ENCODE data around the gene ZNF708. TPM values are rescaled to one million over a fixed set of nuclear protein-coding genes. Genes with fewer than 3 reads are reported as not detected.
A peak's percentile ranks its signal among the peaks of the same experiment; 100 is the strongest.
"Not testable (repeated sequence)": the region's sequence is repeated elsewhere in the genome, so short reads cannot be mapped to it uniquely, and the experiment has no call there.

Gene ZNF708
- total RNA-seq, 1 donor from 2014 or later: 25.0 TPM

GRCh38 chr19:21269813-21270212, 59.4 kb downstream of the ZNF708 start:
- Mint-ChIP-seq H3K27me3 (ENCODE audit: unreplicated experiment) (peaks cover 1% of the 10 kb centered on the region), H3K9me3 (ENCODE audit: unreplicated experiment) (peaks cover 15% of the 10 kb centered on the region), H3K4me1 (ENCODE audit: unreplicated experiment) (no peaks in the 10 kb centered on the region), H3K4me3 (ENCODE audit: unreplicated experiment) (no peak overlapping the region), H3K27ac (ENCODE audit: unreplicated experiment) (no peak overlapping the region), H3K36me3 (ENCODE audit: low read depth, unreplicated experiment) (peaks cover 3% of the 10 kb centered on the region)
- TF ChIP-seq CTCF (IDR thresholded peaks at IDR 0.05; ENCODE audit: unreplicated experiment): no peak
- DNase-seq (ENCODE audit: low spot score): no peak

- Mint-ChIP-seq H3K9me3 (ENCODE audit: unreplicated experiment) (peaks cover 19% of the 10 kb centered on the region), H3K27me3 (ENCODE audit: unreplicated experiment) (no peaks in the 10 kb centered on the region)
Measured at GRCh38 chr19:21264891-21265290, 64.3 kb downstream of the ZNF708 start.

DNA sequence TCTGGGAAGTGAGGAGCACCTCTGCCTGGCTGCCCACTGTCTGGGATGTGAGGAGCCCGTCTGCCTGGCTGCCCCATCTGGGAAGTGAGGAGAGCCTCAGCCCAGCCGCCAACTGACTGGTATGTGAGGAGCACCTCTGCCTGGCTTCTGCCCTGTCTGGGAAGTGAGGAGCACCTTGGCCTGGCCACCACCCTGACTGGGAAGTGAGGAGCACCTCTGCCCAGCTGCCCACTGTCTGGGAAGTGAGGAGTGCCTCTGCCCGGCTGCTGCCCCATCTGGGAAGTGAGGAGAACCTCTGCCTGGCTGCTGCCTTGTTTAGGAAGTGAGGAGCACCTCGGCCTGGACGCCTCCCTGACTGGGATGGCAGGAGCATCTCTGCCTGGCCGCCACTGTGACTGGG, 64.8 kb downstream of the ZNF708 start:
- H3K4me1 Mint-ChIP-seq (ENCODE audit: unreplicated experiment): no peaks in the 10 kb centered on the region
- TF ChIP-seq CTCF (IDR thresholded peaks at IDR 0.05; ENCODE audit: unreplicated experiment): no peak

More at GRCh38 chr19:21264891-21265290, 64.3 kb downstream of the ZNF708 start:
- H3K36me3 Mint-ChIP-seq (ENCODE audit: low read depth, unreplicated experiment): peaks cover 15% of the 10 kb centered on the region
- no peak overlapping the region for H3K27ac Mint-ChIP-seq (ENCODE audit: unreplicated experiment)
- no peak for DNase-seq (ENCODE audit: low spot score)
- H3K4me3 Mint-ChIP-seq (ENCODE audit: unreplicated experiment): no peak overlapping the region
- no peak for TF ChIP-seq CTCF (IDR thresholded peaks at IDR 0.05; ENCODE audit: unreplicated experiment)
- no peaks in the 10 kb centered on the region for H3K4me1 Mint-ChIP-seq (ENCODE audit: unreplicated experiment)

GRCh38 chr19:21260848-21261381, 68.3 kb downstream of the ZNF708 start:
- not testable (repeated sequence) for DNase-seq (ENCODE audit: low spot score); H3K27ac Mint-ChIP-seq (ENCODE audit: unreplicated experiment); H3K4me1 Mint-ChIP-seq (ENCODE audit: unreplicated experiment); H3K4me3 Mint-ChIP-seq (ENCODE audit: unreplicated experiment); H3K27me3 Mint-ChIP-seq (ENCODE audit: unreplicated experiment)
- peaks cover 29% of the 10 kb centered on the region for H3K36me3 Mint-ChIP-seq (ENCODE audit: low read depth, unreplicated experiment)
- H3K9me3 Mint-ChIP-seq (ENCODE audit: unreplicated experiment): peaks cover 22% of the 10 kb centered on the region

More for the DNA sequence above, 64.8 kb downstream of the ZNF708 start:
- H3K9me3 Mint-ChIP-seq (ENCODE audit: unreplicated experiment): peaks cover 19% of the 10 kb centered on the region
- H3K36me3 Mint-ChIP-seq (ENCODE audit: low read depth, unreplicated experiment): peaks cover 15% of the 10 kb centered on the region
- H3K27ac Mint-ChIP-seq (ENCODE audit: unreplicated experiment): no peak overlapping the region
- no peak for DNase-seq (ENCODE audit: low spot score)
- no peak overlapping the region for H3K4me3 Mint-ChIP-seq (ENCODE audit: unreplicated experiment)
- no peaks in the 10 kb centered on the region for H3K27me3 Mint-ChIP-seq (ENCODE audit: unreplicated experiment)

GRCh38 chr19:21260164-21260847, 68.9 kb downstream of the ZNF708 start:
- Mint-ChIP-seq H3K36me3 (ENCODE audit: low read depth, unreplicated experiment) (peaks cover 29% of the 10 kb centered on the region), H3K4me1 (ENCODE audit: unreplicated experiment) (no peaks in the 10 kb centered on the region), H3K27me3 (ENCODE audit: unreplicated experiment) (peaks cover 2% of the 10 kb centered on the region), H3K9me3 (ENCODE audit: unreplicated experiment) (peaks cover 22% of the 10 kb centered on the region), H3K4me3 (ENCODE audit: unreplicated experiment) (no peak overlapping the region), H3K27ac (ENCODE audit: unreplicated experiment) (no peak overlapping the region)
- DNase-seq (ENCODE audit: low spot score): no peak
- TF ChIP-seq CTCF (IDR thresholded peaks at IDR 0.05; ENCODE audit: unreplicated experiment): no peak

- peaks cover 29% of the 10 kb centered on the region for H3K36me3 Mint-ChIP-seq (ENCODE audit: low read depth, unreplicated experiment)
- H3K27ac Mint-ChIP-seq (ENCODE audit: unreplicated experiment); H3K4me1 Mint-ChIP-seq (ENCODE audit: unreplicated experiment); DNase-seq (ENCODE audit: low spot score); H3K27me3 Mint-ChIP-seq (ENCODE audit: unreplicated experiment): not testable (repeated sequence)
- H3K4me3 Mint-ChIP-seq (ENCODE audit: unreplicated experiment): peak overlapping the region; percentile 62
- peaks cover 25% of the 10 kb centered on the region for H3K9me3 Mint-ChIP-seq (ENCODE audit: unreplicated experiment)
Measured at GRCh38 chr19:21259421-21260124, 69.6 kb downstream of the ZNF708 start.

All from endothelial cell (in vitro differentiated cells).